Activated CD4-positive, alpha-beta T cell treated with anti-CD3 and anti-CD28 coated beads, Interleukin-2, amount 50 U/mL, for 24 hours (primary cell): ENCODE measurements around the gene STT3B.
"Not testable (repeated sequence)": the region's sequence is repeated elsewhere in the genome, so short reads cannot be mapped to it uniquely, and the experiment has no call there.

Experiments
- DNase-seq, 2 donors: peaks; one replicate each; pipeline ENCODE4 v3.0.0-alpha.2; 2020; ENCODE audit warnings: low read depth in 1 of 2, low spot score in 1 of 2

STT3B gene

GRCh38 chr3:31590650-31591049 lies 57.9 kb downstream of the STT3B start:
- no peak for DNase-seq

GRCh38 chr3:31592764-31593163 lies 60.0 kb downstream of the STT3B start:
- DNase-seq, result no peak

- DNase-seq, result no peak
Observed at GRCh38 chr3:31596176-31596575, 63.5 kb downstream of the STT3B start.

GRCh38 chr3:31600431-31600830 lies 67.7 kb downstream of the STT3B start:
- DNase-seq, result no peak

GRCh38 chr3:31605333-31605732 lies 72.6 kb downstream of the STT3B start:
- DNase-seq, result not testable (repeated sequence)

GRCh38 chr3:31606453-31606852 lies 73.7 kb downstream of the STT3B start:
- DNase-seq, result no peak

GRCh38 chr3:31610700-31611275 lies 78.1 kb downstream of the STT3B start:
- no peak for DNase-seq

GRCh38 chr3:31613177-31613576 lies 80.5 kb downstream of the STT3B start:
- DNase-seq, result no peak

GRCh38 chr3:31613654-31614053 lies 80.9 kb downstream of the STT3B start:
- no peak for DNase-seq

GRCh38 chr3:31614162-31614921 lies 81.6 kb downstream of the STT3B start:
- no peak for DNase-seq

GRCh38 chr3:31615071-31615875 lies 82.5 kb downstream of the STT3B start:
- DNase-seq, result no peak

GRCh38 chr3:31616711-31617110 lies 84.0 kb downstream of the STT3B start:
- no peak for DNase-seq

GRCh38 chr3:31620656-31621055 lies 87.9 kb downstream of the STT3B start:
- DNase-seq, result no peak

- no peak for DNase-seq
Observed at GRCh38 chr3:31621314-31621713, 88.6 kb downstream of the STT3B start.

- no peak for DNase-seq
Observed at GRCh38 chr3:31622636-31623288, 90.0 kb downstream of the STT3B start.

GRCh38 chr3:31624083-31624709 lies 91.5 kb downstream of the STT3B start:
- no peak for DNase-seq

GRCh38 chr3:31625358-31625757 lies 92.6 kb downstream of the STT3B start:
- DNase-seq, result no peak

GRCh38 chr3:31629054-31629453 lies 96.3 kb downstream of the STT3B start:
- no peak for DNase-seq

GRCh38 chr3:31634476-31634875 lies 101.8 kb downstream of the STT3B start:
- no peak for DNase-seq

GRCh38 chr3:31635545-31635944 lies 102.8 kb downstream of the STT3B start:
- no peak for DNase-seq

GRCh38 chr3:31636049-31636448 lies 103.3 kb downstream of the STT3B start:
- DNase-seq, result no peak
